Measurements from ENCODE around the gene HDAC2.

DNA sequence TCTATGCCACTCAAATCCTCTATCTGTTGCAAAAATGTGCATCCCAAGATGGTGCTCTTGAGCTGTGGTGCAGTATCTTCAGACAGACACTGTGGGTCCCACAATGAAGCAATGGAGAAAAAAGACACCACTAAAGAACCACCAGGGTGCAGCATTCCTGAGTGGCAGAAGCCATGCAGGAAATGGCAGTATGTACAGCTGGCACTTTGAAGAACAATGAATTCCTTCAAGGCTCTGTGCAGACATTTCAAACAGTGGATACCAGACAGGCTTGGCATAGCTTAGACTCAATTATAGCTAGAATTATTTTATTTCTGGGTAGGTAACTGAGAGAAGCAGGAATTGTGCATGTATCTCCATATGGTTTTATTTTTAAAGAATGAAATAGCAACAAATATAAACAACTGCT lies 24.0 kb upstream of the HDAC2 start:
- TF ChIP-seq, protein P1, sequence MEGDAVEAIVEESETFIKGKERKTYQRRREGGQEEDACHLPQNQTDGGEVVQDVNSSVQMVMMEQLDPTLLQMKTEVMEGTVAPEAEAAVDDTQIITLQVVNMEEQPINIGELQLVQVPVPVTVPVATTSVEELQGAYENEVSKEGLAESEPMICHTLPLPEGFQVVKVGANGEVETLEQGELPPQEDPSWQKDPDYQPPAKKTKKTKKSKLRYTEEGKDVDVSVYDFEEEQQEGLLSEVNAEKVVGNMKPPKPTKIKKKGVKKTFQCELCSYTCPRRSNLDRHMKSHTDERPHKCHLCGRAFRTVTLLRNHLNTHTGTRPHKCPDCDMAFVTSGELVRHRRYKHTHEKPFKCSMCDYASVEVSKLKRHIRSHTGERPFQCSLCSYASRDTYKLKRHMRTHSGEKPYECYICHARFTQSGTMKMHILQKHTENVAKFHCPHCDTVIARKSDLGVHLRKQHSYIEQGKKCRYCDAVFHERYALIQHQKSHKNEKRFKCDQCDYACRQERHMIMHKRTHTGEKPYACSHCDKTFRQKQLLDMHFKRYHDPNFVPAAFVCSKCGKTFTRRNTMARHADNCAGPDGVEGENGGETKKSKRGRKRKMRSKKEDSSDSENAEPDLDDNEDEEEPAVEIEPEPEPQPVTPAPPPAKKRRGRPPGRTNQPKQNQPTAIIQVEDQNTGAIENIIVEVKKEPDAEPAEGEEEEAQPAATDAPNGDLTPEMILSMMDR (IDR thresholded peaks at IDR 0.05 in 4 of 5, conservative IDR thresholded peaks at IDR 0.05 in 1 of 5): peak in 3 of 5 experiments; percentile 23 to 43 (median 24)
- TF ChIP-seq POLR2A (IDR thresholded peaks at IDR 0.05): no peak

Data from gastrocnemius medialis (tissue), 4 donors.